Stimulated activated naive CD8-positive, alpha-beta T cell treated with anti-CD3 and anti-CD28 coated beads, Interleukin-15, Interleukin-2, amounts not matched to agents 100 U/mL and 50 U/mL, for 24 hours (primary cell): ENCODE measurements around the gene RTBDN.
"Not testable (repeated sequence)": the region's sequence is repeated elsewhere in the genome, so short reads cannot be mapped to it uniquely, and the experiment has no call there.

Experiments used
- ATAC-seq: fragments of 150-1000 bp; cut with Tn5 transposase; one replicate; pipeline ENCODE4 v1.10.0; 2021
- DNase-seq: peaks from one replicate; pipeline ENCODE4 v3.0.0; 2021

The RTBDN gene

DNA sequence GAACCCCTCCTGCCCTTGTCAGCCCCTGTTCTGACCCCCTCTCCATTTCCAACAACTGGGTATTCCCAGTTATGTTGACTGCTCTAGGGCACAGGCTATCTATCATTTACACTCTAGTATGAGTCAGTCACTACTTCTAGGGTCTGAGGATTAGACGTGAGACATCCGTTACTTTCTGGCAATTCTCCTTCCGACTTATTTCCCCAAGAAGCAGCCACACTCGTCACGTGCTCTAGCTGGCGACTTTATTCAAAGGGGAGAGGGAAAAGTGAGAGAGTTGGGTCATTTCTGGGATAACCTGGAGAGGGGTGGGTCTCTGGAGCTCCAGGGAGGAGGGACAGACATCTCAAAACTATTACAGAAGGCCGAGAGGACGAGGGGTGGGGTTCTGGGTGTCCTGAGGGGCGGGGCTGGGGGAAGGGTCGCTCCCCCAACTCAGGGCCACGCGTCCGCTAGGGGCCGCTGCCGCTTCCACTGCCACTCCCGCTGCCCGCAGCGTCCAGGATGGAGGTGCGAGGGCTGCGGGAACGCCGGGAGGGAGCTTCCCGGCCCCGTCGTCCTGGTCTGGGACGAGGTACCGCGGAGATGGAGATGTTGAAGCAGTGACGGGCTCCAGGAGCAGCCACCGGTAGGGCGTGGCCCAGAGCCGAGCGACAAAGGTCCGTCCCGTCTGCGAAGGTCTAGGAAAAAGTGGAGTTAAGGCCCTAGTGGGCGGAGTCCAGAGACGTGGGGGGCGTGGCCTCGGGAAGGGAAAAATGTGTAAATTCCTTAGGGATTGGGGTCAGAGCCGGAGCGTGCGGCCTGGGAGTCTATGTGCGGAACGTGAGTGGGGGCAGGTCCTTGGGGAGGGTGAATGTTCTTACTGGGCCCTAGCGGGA, 8.9 kb downstream of the RTBDN start:
- peak; percentile 59 for DNase-seq
- no peak for ATAC-seq

DNA sequence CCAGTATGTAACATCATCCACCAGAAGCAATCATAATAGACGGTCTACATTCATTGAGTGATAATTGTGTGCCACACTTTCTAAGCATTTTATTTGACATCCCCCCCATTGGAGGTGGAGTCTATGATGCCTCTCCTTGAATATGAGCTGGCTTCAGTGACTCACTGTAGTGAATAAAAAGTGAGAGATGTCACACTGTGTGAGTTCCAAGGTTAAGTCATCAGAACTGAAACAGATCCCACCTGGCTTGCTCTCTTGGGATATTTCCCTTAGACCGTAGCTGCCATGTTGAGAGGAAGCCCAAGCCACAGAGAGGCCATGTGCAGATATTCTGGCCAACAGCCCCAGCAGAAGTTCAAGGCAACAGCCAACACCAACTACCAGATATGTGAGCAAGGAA, 12.6 kb downstream of the RTBDN start:
- ATAC-seq (no peak), DNase-seq (no peak)

DNA sequence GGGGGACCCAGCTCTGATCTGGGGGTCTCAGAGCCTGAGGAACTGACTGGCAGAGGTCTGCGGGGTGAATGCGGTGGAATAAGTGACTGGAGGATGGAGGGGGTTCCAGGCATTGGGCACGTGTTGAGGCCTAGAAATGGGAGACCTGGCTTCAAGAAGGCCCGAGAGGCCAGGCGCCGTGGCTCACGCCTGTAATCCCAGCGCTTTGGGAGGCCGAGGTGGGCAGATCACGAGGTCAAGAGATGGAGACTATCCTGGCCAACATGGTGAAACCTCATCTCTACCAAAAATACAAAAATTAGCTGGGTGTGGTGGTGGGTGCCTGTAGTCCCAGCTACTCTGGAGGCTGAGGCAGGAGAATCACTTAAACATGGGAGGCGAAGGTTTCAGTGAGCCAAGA, 16.6 kb downstream of the RTBDN start:
- not testable (repeated sequence) for DNase-seq, ATAC-seq

DNA sequence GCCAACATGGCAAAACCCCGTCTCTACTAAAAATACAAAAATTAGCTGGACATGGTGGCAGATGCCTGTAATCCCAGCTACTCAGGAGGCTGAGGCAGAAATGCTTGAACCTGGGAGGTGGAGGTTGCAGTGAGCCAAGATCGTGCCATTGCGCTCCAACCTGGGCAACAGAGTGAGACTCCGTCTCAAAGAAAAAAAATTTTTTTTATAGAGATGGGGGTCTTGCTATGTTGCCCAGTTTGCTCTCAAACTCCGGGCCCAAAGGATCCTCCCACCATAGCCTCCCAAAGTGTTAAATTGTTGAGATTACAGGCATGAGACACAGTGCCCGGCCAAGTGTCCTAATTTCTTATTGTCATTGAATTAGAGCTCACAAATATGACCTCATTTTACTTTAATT, 17.2 kb downstream of the RTBDN start:
- not testable (repeated sequence) for ATAC-seq, DNase-seq

DNA sequence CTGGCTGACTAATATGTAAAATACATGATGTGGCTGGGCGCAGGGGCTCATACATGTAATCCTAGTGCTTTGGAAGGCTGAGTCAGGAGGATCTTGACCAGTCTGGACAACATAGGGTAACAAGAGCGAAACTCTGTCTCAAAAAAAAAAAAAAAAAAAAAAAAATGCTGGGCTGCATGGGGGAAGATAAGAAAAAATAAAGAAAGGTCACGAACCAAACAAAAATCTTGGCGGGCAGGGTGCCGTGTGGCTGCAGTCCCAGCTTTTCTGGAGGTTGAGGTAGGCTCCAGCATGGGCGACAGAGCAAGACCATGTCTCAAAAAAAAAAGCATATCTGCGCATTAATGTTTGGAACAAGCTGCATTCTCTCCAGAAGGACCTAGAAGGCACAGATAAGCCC, 19.3 kb downstream of the RTBDN start:
- ATAC-seq (no peak), DNase-seq (no peak)

DNA sequence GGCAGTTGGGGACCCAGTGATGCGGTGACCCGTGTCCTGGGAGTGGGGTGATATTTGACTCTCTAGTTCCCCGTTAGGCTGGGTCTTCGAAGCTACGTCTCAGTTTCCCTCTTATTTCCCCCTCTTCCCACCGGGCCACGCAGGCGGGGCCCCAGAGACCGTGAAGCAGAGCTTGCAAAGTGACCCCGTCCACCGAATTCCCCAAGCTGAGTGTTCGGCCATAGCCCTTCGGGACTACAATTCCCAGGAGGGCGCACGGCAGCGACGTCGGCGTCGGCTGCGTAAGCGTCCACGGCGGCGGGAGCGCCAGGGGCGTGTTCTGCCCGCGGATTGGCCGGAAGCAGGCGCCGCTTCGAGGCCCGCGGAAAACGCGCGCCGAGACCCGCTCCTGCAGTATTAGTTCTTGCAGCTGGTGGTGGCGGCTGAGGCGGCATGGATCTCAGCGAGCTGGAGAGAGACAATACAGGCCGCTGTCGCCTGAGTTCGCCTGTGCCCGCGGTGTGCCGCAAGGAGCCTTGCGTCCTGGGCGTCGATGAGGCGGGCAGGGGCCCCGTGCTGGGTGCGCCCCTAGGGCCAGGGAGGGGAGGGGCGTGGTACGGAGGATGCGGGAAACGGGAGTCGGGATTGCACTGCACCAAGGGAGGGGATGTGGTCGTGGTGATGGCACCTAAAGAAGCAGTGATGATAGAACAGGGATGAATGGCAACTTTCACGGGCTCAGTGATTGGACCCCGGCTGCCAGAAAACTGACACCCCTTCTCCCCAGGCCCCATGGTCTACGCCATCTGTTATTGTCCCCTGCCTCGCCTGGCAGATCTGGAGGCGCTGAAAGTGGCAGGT, 27.9 kb downstream of the RTBDN start, which contains the start of gene RNASEH2A:
TSS of gene RNASEH2A (plus strand) at position 343 of the 840 bp plus-strand sequence. CDS start at position 433, 90 bp downstream.
- peak; percentile 92 for DNase-seq
- peak; percentile 91 for ATAC-seq

DNA sequence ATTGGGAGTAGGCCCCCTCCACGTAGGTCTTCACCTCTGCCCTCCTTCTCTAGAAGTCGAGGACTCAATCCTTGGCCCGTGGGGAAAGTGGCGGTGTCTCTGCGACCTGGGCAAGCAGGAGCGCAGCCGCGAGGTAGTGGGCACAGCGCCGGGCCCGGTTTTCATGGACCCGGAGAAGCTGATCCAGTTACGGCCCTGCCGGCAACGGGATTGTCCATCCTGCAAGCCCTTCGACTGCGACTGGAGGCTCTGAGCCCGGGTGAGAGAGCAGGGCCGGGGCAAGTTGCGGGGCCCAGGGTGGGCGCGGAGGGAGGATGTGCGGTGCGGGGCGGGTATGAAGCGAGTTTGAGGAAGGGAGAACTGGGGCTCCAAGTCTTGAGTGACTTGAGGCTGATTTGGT, 30.3 kb downstream of the RTBDN start:
- ATAC-seq (no peak), DNase-seq (no peak)

DNA sequence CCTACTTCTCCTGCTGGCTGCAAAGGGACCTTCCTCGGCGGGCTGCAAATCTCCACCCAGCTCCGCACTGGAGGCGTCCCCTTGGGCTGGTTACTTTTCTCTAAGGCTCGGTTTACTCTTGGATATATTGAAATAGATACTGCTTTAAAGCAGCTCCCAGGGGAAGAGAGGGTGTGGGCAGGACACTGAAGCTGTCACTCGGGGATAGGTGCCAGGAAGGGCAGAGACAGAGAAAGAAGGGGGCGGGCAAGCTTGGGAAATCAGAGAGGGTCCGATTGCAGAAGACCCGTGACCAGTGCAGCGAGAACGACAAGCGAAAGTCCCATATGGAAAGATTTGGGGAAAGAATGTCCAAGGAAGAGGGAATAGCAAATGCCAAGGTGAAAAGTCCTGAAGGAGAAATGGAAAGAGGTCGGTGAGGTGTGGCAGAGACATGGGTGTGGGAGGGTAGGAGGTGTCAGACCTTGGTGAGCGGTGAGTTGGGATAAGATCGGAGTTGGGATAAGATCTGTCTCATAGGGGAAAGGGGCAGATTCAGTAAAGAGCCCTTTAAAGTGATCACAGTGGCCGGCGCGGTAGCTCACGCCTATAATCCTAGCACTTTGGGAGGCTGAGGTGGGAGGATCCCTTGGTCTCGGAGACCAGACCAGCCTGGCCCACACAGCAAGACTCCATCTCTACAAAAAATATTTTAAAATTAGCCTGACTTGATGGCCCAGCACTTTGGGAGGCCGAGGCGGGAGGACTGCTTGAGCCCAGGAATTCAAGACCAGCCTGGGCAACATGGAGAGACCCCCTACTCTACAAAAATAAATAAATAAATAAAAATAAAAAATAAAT, 31.9 kb downstream of the RTBDN start:
- ATAC-seq, result no peak
- no peak for DNase-seq

DNA sequence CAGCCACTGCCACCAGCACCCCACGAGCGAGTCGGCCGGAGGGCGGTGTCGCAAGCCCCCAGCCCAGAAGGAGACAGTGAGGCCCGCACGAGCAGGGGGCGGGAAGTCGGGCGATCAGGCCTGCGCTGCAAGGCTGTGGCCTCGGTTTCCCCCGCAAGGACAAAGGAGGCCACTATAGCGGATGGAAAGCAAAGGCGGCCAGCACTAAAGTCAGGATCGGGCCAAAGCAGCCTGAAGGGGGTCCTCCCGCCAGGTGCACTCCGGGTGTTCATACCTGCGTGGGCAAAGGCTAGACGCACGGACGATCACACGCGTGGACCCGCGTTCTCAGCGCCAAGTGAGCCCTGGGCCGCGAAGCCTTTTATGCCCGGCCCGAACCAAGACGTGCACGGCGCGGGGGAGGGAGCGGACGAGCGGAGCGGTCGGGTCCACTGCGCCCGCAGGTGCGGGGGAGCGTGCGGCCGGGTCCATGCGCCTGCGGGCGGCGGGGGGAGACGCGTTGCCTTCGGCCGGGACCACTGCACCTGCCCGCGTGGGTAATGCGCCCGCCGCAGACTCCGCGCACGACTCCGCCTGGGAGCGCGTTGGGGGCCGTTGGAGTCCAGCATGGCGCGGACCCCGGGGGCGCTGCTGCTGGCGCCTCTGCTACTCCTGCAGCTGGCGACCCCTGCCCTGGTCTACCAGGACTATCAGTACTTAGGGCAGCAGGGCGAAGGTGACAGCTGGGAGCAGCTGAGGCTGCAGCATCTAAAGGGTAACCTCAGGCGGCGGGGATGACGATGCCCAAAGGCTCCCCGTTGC, 32.7 kb downstream of the RTBDN start, which contains the start of the genes PRDX2 and THSD8:
TSS of gene PRDX2 (minus strand) at position 335 of the 801 bp plus-strand sequence. CDS start 539 bp downstream, outside the sequence.
TSS of gene THSD8 (plus strand) at position 604 of the 801 bp plus-strand sequence. CDS start at position 607, 3 bp downstream.
- peak; percentile 85 for DNase-seq
- peak; percentile 58 for ATAC-seq

DNA sequence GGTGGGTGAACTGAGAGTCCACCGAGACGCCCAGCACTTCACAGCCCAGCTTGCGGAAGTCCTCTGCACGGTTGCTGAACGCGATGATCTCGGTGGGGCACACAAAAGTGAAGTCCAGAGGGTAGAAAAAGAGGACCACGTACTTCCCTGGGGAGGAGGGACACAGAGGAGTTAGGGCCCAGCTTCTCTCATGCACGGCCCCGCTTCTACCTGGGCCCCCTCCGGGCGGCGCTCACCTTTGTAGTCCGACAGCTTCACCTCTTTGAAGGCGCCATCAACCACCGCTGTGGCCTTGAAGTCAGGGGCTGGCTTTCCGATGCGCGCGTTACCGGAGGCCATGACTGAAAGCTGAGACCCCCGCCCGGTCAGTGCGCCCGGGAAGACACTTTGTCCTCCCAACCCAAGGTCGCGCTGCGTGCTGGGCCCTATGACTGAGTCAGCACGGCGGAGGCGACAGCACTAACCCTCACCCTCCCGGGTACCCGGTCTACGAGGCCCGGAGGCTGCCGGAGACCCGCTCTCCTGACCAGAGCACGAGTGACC, 33.4 kb downstream of the RTBDN start:
- DNase-seq, result peak; percentile 41
- ATAC-seq, result no peak

DNA sequence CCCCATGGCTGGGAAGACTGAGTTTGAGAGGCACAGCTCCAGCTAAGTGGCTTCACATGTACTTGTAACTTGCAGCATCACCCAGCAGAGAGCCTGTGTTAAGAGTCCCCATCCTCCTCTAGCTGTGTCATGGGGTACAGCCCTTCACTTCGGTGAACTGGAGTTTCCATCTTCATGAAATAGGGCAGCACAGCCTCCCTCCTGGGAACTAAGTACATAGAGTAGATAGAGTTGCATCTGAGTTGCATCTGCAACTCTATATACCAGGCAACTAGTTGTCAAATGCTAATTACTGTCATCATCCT, 34.0 kb downstream of the RTBDN start:
- ATAC-seq (no peak), DNase-seq (no peak)

DNA sequence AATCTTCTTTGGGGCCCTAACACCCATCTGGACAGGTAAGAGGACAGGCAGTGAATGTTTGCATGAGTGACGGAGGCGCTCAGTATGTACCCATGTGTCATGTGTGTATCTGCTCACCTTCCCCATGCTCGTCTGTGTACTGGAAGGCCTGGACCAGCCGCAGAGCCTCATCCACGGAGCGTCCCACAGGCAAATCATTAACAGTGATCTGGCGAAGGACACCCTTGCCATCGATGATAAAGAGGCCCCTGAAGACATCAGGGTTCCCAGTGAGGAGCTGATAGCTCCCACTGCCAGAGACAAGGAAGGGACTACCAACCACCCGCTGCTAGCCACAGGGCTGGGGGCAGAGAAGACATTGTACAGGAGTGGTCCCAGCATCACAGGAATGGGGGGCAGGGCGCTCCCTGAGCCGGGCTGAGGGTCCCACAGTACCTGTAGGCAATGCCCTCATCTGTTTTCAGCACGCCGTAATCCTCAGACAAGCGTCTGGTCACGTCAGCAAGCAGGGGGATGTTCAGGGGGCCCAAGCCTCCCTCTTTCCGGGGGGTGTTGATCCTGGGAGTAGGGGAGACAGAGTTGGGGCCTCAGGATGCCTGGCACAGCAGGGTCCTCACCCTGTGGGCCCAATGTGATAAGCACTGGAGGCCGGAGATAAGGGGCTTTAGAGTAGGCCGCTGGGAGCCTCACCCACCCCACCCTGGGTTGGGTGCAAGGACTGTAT, 34.5 kb downstream of the RTBDN start:
- no peak for DNase-seq
- ATAC-seq, result no peak

DNA sequence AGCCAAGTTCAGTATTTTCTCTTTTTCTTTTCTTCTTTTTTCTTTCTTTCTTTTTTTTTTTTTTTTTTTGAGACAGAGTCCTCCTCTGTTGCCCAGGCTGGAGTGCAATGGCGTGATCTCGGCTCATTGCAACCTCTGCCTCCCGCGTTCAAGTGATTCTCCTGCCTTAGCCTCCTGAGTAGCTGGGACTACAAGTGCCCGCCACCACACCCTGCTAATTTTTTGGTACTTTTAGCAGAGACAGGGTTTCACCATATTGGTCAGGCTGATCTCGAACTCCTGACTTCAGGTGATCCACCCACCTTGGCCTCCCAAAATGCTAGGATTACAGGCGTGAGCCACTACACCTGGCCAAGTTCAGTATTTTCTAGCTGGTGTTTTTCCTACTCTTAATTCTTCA, 36.8 kb downstream of the RTBDN start:
- not testable (repeated sequence) for DNase-seq, ATAC-seq

DNA sequence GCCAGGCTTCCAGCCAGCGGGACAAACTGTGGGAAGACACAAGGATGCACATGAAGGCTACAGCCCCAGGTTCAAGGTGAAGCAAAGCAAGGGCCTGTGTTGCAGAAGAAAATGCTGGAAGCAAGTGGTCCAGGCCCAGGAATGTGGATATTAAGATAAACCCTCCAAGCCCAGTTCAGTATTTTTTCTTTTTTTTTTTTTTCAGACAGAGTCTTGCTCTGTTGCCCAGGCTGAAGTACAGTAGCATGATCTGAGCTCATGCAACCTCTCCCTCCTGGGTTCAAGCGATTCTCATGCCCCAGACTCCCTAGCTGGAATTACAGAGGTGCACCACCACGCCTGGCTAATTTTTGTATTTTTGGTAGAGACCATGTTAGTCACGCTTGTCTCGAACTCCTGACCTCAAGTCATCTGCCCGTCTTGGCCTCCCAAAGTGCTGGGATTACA, 37.2 kb downstream of the RTBDN start:
- no peak for DNase-seq
- no peak for ATAC-seq

DNA sequence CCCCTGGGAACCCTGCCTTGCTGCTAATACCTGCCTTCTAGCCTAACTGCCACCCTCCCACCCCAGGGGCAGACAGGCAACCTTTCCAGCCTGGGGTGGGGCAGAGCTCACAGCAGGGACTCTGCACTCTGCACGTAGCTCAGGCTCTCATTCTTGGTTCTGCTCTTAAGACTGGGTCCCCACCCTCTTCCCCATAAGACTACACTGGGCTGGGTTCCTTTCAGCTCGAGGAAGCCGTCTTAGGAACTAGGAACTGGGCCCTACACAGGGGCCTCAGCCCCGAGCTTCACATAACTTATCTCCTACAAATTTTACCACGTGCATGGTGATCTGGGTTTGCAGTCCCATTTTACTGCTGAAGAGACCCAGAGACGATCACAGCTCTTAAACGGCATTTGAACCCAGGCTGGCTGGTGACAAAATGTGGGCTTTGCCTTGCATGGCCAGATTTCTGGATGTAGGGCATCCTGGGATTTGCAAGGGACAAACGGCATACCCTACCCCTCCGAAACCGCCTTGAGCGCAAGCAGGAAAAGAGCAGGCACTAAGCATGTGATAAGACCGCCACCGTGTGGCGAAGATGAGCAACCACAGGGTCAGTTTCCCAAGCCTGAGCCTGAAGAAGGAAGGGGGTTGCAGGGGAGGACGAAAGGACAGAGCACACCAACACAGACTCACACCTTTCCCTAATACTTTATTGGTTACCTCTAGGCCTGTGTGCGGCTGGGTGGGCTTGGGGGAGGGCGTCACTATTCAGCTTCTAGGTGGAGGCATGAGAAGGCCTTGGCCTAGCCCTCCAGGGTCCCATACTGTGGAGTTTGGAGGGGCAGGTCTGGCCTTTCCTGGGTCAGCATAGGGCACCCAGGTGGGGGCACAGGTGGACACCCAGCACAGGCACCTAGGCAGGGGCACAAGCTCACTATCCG, 38.0 kb downstream of the RTBDN start:
- ATAC-seq (no peak), DNase-seq (peak; percentile 79)

DNA sequence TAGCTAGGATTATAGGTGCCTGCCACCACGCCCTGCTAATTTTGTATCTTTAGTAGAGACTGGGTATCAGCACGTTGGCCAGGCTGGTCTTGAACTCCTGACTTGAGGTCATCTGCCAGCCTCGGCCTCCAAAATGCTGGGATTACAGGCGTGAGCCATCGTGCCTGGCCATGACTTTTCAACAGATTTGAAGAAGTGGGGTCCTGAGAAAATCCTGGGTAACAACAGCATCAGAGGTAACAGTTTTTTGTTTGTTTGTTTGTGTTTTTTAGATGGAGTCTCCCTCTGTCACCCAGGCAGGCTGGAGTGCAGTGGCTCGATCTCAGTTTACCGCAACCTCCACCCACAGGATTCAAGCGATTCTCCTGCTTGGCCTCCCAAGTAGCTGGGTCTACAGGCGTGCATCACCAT, 39.4 kb downstream of the RTBDN start:
- ATAC-seq (no peak), DNase-seq (no peak)

DNA sequence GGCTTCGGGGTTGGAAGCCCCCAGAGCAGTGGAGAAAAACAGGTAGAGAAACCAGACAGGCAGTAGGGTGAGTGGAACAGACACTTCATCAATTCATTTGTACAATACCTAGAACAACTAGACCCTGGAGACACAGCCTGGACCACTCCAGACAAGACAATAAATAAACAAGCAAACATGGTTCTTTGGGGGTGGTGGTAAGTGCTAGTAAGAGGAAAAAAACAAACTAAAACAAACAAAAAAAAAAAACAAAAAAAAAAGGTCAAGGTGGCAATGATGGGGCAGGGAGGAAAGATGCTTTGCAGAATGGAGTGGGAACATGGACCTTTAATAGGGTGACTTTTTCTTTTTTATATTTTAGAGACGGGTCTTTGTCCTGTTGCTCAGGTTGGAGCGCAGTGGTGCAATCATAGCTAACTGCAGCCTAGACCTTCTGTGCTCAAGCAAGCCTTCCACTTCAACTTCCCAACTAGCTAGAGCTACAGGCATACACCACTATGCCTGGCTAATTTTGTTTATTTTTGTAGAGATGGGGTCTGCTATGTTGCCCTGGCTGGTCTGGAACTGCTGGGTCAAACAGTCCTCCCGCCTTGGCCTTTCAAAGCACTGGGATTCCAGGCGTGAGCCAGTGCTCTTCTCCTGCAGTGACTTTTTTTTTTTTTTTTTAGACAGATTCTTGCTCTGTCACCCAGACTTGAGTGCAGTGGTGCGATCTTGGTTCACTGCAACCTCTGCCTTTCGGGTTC, 40.0 kb downstream of the RTBDN start:
- DNase-seq (no peak), ATAC-seq (no peak)
